RWPE1 (cell line): ENCODE results near the gene USP24.

Experiments used
- CTCF ChIA-PET: fragments of 350-600 bp; sonication (Branson Sonifier 250); formaldehyde crosslinking; extraction: SDS; loops from one replicate; lab custom pipeline; 2021; lab: Yijun Ruan, JAX
- POLR2A ChIA-PET: fragments of 400-600 bp; formaldehyde crosslinking; extraction: SDS; loops from one replicate; lab custom pipeline; 2020; ENCODE audit warnings: antibody characterized with exemption; ENCODE audit not compliant: low non-redundant PET; lab: Yijun Ruan, JAX
- DNase-seq: peaks from one replicate; pipeline ENCODE4 v3.0.0; 2012; ENCODE audit warnings: low spot score
- H3K27ac ChIP-seq: fragments of 450-650 bp; 2 replicates; pipeline ENCODE4 v1.5.1; 2017
- CTCF ChIP-seq: fragments of 450-650 bp; conservative IDR thresholded peaks from 2 replicates; pipeline ENCODE4 v1.5.1; 2017; ENCODE audit warnings: low read depth, mild to moderate bottlenecking

USP24 gene

GRCh38 chr1:55041613-55042012, 173.6 kb downstream of the USP24 start:
- H3K27ac ChIP-seq: no peak overlapping the region
- POLR2A ChIA-PET: no interaction called here
- CTCF ChIA-PET: interaction anchor here (1.0 kb wide), 1 partner anchor 19 kb away, joined by 3 read pairs; no protein-coding TSS in a partner anchor
- TF ChIP-seq CTCF: no peak
- DNase-seq: no peak

GRCh38 chr1:55040933-55041494, 174.2 kb downstream of the USP24 start:
- ChIA-PET CTCF (interaction anchor here (0.5 to 3.1 kb wide), 5 partner anchors 19 to 157 kb away, joined by 3 to 13 read pairs (median 3); no protein-coding TSS in a partner anchor), POLR2A (no interaction called here)
- TF ChIP-seq CTCF: no peak
- DNase-seq: no peak
- peak overlapping the region; percentile 89 for H3K27ac ChIP-seq

GRCh38 chr1:55040083-55040932, 174.9 kb downstream of the USP24 start:
- H3K27ac ChIP-seq: peak overlapping the region; percentile 89
- no peak for DNase-seq
- ChIA-PET POLR2A (no interaction called here), CTCF (interaction anchor here (0.5 to 3.1 kb wide), 5 partner anchors 18 to 156 kb away, joined by 3 to 13 read pairs (median 3); no protein-coding TSS in a partner anchor)
- TF ChIP-seq CTCF: no peak

GRCh38 chr1:55039342-55040082, 175.7 kb downstream of the USP24 start, which contains the start of gene PCSK9:
TSS of gene PCSK9 (plus strand) at chr1:55039548. CDS start at chr1:55039838, 290 bp downstream.
- peak; percentile 92 for DNase-seq
- TF ChIP-seq CTCF: no peak
- ChIA-PET POLR2A (no interaction called here), CTCF (interaction anchor here (1.6 to 3.1 kb wide), 2 partner anchors 17 to 89 kb away, joined by 5 to 13 read pairs; no protein-coding TSS in a partner anchor)
- H3K27ac ChIP-seq: peak within 1 kb of the TSS; percentile 89

- POLR2A ChIA-PET: no interaction called here
- no peak for DNase-seq
- TF ChIP-seq CTCF: no peak
- H3K27ac ChIP-seq: peak overlapping the region; percentile 89
- CTCF ChIA-PET: interaction anchor here (0.6 to 3.1 kb wide), 3 partner anchors 17 to 80 kb away, joined by 3 to 13 read pairs (median 3); no protein-coding TSS in a partner anchor
Observed at GRCh38 chr1:55038974-55039341, 176.2 kb downstream of the USP24 start.

GRCh38 chr1:55038552-55038838, 176.7 kb downstream of the USP24 start:
- H3K27ac ChIP-seq: peak overlapping the region; percentile 89
- ChIA-PET CTCF (interaction anchor here (0.6 to 3.1 kb wide), 3 partner anchors 16 to 79 kb away, joined by 3 to 13 read pairs (median 3); no protein-coding TSS in a partner anchor), POLR2A (no interaction called here)
- TF ChIP-seq CTCF: no peak
- no peak for DNase-seq
